HG03039 (cell line): ENCODE measurements around the gene CYP2S1.

Source experiments
- ATAC-seq: cut with Tn5 transposase; IDR thresholded peaks from one replicate; pipeline ENCODE4 v1.9.1; 2021; ENCODE audit warnings: mild to moderate bottlenecking, moderate library complexity; ENCODE audit not compliant: unreplicated experiment

The CYP2S1 gene

GRCh38 chr19:41253660-41254059 lies 60.6 kb downstream of the CYP2S1 start:
- ATAC-seq, result no peak

- no peak for ATAC-seq
Observed at GRCh38 chr19:41255171-41255570, 62.2 kb downstream of the CYP2S1 start.
